Epidermal melanocyte (primary cell): Measurements from ENCODE around the gene CCDC77.
"Not testable (repeated sequence)": the region's sequence is repeated elsewhere in the genome, so short reads cannot be mapped to it uniquely, and the experiment has no call there.

Experiments used
- DNase-seq: peaks from one replicate; pipeline ENCODE4 v3.0.0; 2011; ENCODE audit warnings: low spot score; ENCODE audit not compliant: insufficient read length

CCDC77 gene

DNA sequence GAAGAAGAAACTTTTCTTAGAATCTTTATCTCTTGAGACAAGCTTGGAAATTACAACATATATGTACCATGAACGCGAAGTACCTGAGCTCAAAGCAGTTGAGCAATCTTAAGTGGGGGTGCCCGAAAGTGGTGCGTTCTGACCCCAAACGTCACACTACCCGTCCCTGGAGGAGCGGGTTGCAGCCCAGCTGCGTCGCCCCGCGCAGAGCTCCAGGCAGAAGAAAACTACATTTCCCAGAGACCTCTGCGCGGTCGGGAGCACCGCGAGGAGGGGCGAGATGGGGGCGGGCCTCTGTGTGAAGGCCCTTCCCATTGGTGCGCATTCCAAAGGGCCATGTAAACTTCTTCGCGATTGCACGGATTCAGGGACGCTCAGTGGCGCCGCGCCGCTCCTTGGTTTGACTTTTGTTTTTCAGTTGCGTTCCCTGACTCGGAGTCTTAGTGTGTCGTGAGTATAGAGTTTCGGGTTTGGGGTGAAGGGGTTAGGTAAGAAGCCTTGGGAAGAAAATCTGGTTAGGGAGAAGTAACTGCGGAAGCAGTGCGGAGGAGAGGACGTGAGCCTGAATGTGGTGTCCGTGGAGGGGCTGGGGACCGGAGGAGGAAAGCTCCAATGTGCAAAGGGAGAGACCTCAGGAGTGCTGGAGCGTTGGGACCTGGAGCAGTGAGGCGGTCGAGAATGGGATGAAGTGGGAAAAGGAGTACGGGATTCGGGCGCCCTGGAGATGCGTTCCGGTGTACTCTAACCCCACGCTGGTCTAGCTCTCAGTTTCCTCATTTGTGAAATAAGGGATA, at the start of gene CCDC77:
Gene CCDC77, plus strand, starts transcription at position 410 of the 794 bp plus-strand sequence. CDS start 7,740 bp downstream, outside the sequence.
- DNase-seq = peak; percentile 52

DNA sequence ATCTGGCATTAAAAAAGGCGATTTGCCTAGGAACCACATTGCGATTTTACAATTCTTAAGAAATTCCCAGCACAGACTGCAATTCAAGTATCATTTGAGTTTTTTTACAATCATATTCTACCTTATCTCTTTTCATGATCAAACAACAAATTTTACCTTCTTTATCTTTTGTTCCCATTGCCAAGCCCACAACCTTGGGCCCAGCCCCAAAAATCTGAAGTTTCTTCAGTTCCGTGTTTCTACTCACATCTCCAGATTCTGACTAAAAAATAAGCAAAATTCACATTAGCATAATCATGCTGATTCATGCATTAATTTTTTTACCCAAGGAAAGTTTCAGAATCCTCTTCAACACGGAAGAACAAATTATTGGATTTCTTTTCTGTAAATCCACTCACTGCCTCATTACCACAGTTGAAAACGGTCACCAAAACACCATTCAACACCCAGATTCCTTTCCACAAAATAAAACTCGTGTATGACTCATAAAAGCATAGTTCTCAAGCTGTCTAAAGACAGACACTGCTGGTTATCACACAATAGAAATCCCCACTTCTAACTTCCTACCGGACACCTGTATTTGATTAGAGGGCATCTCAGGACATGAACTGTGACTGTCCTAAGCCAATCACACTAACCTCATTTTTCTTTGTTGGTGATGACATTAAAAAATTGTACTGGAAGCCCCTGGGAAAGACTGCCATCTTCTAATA, 45.0 kb upstream of the CCDC77 start:
- no peak for DNase-seq

DNA sequence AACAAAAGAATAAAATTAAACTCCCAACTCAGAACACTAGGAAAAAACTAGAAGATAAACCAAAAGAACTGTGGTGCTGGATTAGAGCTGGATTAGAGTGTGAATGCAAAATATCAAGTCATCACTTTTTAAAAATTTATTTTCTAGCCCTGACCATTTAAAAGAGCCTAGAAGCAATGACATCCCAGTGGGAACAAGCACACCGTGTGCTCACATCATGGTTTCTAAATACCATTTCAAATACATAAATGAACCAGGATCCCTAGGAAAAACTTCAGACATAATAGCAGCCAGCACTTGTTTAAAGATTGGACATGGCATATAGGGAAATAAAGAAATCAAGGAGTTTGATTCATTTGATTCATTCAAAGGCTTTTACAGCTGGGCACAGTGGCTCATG, 42.4 kb upstream of the CCDC77 start:
- no peak for DNase-seq

DNA sequence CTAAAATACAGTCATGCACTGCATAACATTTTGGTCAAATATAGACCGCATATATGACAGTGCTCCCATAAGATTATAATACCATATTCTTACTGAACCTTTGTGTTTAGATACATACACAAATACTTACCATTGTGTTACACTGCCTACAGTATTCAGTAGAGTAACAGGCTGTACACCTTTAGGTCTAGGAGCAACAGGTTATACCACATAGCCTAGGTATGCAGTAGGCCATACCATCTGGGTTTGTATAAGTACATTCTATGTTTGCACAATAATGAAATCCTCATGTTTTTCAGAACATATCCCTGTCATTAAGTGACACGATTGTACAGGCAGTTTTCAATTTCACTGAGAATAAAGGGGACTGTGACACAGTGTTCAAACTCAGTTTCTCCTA, 34.6 kb upstream of the CCDC77 start:
- no peak for DNase-seq

DNA sequence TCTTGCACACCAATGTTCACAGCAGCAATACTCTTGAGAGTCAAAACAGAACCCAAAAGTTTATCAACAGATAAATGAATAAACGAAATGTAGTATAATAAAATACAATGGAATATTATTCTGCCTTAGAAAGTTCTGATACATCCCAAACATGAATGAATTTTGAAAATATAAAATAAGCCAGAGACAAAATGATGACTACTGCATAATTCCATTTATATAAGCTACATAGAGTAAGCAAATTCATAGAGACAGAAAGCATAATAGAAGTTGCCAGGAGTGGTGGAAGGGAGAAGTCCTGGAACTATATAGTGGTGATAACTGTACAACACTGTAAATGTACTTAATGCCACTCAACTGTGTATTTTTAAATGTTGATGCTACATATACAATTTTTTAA, 33.5 kb upstream of the CCDC77 start:
- DNase-seq = no peak

DNA sequence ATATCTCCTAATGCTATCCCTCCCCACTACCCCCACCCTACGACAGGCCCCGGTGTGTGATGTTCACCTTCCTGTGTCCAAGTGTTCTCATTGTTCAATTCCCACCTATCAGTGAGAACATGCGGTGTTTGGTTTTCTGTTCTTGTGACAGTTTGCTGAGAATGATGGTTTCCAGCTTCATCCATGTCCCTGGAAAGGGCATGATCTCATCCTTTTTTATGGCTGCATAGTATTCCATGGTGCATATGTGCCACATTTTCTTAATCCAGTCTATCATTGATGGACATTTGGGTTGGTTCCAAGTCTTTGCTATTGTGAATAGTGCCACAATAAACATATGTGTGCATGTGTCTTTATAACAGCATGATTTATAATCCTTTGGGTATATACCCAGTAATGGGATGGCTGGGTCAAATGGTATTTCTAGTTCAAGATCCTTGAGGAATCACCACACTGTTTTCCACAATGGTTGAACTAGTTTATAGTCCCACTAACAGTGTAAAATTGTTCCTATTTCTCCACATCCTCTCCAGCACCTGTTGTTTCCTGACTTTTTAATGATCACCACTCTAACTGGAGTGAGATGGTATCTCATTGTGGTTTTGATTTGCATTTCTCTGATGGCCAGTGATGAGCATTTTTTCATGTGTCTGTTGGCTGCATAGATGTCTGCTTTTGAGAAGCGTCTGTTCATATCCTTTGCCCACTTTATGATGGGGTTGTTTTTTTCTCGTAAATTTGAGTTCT, 30.5 kb upstream of the CCDC77 start:
- DNase-seq = not testable (repeated sequence)

DNA sequence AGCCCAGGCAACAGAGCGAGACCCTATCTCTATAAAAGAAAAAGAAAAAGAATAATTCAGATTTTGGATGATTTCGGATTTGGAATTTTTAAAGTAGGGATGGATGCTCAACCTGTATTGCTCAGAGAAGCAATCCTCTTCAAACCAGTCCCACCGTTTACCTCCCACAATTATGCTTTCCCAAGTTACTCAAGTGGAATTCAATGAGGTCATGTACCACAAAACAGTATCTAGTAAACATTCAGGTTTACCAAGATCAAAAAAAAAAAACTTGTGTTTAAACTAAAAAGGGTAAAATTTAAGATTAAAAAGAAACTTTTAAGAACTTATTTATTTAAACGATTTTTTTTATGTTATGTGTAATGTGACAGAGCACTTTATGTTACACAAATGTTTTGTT, 14.8 kb upstream of the CCDC77 start:
- no peak for DNase-seq

DNA sequence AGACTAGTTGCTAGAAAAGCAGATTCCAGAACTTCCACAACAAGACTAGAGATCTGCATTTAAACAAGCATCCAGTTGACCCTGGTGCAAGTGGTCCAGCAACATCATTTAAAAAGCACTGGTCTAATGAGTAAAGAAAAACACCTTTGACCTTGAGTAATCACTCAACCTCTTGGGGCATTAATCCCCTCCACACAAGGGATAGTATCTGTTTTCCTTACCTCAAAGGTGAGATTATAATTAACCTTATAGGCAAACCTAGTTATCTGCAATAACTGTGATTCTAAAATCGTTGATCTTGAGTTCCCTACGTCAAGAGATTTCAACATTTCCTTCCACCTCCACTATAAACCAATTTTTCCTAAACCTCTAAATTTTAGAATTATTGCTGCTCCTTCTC, 13.4 kb upstream of the CCDC77 start:
- DNase-seq = no peak

DNA sequence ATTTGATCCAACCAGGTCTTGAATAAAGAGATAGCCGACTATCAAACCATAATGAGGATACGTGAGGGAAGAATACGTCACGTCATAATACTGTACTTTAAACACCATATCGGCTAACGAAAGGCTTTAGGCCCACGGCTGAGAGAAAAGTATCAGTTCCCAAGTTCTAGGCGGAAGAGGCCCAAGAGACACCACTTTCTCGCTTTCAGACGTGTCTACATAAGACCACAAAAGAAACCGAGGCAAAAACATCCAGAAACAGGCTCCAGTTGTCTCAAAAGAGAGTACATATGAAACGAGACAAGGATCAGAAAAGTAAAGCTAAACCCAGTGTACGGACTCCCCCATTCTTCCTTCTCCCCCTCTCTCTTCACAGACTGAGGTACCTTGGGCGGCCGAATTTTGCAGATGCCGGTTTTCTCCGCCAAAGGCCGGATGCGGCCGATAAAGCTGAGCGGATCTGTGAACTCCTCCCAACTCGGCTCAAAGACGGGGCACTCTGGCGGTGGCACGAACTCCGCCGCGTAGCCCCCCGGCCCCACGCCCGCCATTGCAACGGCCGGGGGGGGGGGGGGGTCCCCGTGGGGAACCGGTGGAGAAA, 12.8 kb upstream of the CCDC77 start:
- DNase-seq = no peak

DNA sequence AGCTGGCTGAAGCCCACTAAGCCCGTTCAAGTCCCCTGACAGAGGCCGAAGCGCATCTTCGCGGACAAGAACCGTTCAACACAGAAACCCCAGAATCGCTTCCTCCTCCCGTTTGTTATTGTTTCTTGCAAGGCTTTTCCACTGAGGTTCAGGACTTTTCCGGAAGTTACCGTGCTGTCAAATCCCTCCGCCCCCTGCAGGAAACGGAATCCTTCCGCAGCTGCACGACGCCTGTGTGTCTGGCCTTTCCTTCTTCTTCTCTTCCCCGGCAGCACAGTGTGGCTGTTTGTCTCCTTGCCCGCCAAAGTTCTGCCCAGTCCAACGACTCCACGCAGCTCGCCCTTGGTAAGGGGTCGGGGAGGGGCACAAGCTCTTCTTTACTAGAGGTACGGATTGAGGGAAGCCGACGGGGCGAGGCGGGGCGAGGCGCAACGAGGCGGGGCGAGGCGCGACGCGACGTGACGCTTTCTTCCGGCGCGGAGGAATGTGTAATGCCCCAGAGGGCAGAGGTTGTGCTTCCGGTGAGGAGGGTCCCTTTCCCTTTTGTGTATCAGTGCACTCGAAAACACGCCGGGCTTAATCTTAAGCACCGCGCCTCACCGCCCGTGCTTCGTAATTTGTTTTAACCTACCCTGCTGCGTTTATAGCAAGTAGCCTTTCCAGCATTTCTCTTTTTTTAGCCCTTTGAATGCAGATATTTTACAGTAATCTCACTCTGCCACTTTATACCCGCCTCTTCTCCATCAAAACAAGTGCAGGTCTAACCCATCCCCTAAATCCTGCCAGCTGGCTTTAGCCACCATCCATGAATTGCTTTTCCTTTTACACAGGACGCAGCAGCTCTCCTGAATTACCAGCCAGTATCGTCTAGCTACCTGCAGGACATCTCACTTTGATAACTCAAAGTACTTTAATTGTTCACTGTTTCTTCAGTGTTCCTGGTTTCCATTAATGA, 12.0 kb upstream of the CCDC77 start, which contains the start of gene KDM5A:
Gene KDM5A, minus strand, starts transcription at position 179 of the 955 bp plus-strand sequence. CDS start 229 bp downstream, outside the sequence.
- peak; percentile 88 for DNase-seq

DNA sequence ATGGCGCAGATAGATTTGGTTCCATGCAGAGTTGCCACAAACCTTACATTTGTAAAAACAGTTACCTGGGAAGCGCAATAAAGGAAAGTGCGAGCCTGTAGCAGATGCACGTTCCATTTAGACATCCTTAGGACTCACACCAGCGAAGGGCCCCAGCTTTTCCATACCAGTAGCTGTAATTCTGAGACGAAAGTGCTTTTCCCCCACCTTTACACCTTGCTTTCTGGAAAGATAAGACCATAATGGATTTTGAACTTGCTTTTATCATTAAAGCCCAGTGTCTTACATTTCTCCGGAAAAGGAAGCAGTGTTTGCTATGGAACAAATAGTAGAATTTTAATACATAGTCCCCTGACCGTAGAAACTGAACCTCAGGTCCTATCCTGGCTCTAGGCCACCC, 616 bp upstream of the CCDC77 start:
- DNase-seq = no peak

DNA sequence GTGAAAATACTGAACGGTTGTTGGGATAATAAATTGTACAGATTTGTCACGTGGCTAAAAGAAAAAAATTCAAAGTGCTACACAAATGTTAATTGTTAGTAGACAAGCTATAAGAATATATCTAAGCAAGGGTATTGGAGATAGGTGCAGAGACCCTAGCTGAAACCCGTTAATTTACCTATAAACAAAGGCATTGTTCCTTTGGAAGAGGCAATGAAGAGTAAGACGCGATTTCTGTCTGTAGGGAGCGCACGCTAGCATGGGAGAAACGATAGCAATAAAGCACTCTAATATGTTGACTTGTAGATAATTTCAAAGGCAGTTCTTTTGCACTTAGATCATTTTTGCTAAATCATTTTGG, 565 bp downstream of the CCDC77 start:
- DNase-seq = no peak

DNA sequence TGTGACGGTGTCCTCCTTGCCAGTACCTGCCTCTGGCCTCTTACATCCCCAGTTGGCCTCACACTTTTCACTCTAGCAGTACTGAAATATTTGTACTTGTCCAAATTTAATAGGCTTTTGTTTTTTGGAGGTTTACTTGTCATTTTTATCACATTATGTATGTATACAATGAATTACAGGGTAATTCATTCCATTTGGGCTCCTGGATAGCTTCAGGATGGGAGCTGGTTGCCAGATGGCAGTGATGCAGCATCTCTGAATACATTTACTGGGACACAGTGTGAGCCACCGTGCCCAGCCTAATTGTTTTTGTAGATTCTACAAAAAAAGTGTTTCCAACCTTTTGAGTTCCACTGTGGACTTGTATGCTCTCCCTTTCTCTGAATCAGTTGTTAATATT, 13.4 kb downstream of the CCDC77 start:
- DNase-seq = no peak

DNA sequence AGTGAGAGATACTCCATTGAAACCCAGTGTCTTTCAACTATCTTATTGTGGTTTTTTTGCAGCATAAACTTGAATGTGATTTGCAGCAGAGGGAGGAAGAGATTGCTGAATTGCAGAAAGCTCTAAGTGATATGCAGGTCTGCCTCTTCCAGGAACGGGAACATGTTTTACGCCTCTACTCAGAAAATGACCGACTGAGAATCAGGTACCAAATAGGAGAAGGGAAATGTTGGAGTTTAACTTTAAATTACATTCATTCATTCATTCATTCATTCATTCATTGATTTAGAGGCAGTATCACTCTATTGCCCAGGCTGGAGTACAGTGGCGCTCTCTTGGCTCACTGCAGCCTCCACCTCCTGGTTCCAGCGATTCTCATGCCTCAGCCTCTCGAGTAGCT, 17.0 kb downstream of the CCDC77 start:
- no peak for DNase-seq

DNA sequence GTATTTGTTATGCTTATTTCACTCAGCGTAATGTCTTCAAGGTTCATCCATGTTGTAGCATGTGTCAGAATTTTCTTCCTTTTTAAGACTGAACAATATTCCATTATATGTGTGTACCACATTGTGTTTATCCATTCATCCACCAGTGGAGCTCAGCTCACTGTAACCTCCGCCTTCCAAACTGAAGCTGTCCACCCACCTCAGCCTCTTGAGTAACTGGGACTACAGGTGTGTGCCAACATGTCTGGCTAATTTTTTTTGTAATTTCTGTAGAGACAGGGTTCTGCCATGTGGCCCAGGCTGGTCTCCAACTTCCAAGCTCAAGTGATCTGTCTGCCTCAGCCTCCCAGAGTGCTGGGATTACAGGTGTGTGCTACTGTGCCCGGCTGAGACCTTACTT, 21.1 kb downstream of the CCDC77 start:
- DNase-seq = no peak

DNA sequence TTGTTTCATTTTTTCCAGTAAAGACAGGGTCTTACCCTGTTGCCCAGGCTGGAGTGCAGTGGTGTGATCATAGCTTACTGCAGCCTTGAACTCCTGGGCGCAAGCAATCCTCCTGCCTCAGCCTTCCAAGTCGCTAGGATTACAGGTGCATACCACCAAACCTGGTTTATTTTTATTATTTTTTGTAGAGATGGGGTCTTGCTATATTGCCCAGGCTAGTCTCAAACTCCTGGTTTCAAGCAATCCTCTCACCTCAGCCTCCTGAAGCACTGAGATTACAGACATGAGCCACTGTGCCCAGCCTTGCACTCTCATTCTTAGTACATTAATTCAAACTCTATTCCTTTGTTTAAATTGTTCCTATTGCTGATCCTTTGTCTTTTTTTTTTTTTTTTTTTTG, 34.3 kb downstream of the CCDC77 start:
- not testable (repeated sequence) for DNase-seq

DNA sequence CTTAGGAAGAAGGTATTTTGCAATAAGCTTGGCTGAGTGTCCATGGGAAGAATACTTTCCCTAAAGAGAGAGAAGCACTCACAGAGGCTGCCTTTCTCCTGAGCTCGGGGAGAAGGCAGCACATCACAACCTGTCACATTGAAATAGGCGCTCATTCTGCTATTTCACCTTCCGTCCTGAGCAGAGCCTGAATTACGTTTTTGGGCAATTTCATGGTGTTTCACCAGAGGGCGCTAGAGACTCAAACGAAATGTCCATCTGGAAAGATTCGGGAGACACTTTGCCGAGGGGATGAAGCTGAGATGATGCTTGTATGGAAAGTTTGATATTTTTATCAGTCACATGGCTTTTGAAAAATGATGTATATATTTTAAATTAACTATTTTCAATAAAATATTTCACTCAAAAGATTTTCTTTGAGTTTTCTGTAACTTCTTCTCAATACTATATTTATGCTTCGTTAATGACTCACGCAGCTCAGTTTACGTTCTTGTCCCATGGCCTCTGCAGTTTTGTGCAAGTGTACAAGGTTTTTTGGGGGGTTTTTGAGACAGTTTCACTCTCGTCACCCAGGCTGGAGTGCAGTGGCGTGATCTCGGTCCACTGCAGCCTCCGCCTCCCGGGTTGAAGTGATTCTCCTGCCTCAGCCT, 40.9 kb downstream of the CCDC77 start:
- peak; percentile 76 for DNase-seq

DNA sequence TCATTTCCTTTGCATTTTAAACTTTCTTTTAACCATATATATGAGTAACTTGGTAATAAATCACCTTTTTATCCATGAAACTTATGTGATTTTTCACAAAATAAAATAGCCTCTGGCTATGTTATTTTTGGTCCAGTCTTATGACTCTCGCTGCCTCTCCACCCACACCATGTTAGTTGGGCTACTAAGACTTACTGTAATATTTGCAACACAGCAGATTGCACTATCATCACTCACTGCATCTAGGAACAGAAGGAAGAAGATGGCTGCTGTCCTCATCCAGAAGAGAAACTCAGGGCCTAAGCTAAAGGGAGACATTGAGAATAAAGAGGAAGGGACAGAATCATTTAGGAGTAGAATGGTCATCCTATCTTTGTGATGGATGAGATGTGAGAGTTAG, 45.7 kb downstream of the CCDC77 start:
- no peak for DNase-seq

DNA sequence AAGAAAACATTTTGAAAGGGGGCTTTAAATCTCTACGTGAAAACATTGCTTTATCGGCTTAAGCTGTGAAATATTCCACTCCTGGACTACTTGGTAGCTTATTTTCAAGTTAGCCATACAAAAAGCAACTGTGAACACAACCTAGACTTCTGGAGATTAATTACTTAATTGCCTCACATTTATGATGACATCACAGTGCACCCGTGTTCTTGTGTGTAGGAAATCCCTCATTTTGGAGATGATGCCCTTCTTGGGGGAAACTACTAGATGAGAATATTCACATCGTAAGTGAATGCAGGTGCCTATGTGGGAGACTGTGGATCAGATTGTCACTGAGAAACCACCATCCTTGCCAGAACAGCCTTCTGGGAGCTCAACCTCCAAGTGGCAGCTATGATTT, 47.8 kb downstream of the CCDC77 start:
- no peak for DNase-seq

DNA sequence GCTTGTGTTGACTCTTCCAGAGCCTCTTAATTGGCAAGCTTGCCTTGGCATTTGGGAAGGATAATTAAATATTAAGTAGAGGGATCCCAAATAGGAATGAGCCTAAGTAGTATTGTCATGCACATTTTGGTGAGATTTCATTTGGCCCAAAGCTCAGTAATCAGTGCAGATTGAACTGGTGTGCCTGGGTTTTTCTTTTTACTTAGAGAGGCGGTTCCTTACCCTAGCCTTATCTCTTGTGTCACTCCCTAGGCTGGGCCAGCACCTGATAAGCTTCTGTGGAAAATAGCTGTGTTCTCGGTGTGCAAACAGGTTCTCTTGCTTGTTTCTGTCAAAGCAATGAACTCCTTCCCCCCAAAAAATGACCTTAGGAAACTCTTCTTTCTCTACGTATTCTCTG, 49.0 kb downstream of the CCDC77 start:
- DNase-seq = no peak
